Heart left ventricle (tissue), 13 donors: ENCODE results near the gene TRIM24.

Experiments
- CTCF ChIP-seq, 12 donors: fragments of 200-600 bp; sonication (generic) in 4 of 12; IDR thresholded peaks; one replicate each; pipeline versions ENCODE4 v1.5.0 to v1.8.0; 2018 to 2022; ENCODE audit warnings: antibody characterized with exemption in 12 of 12, mild to moderate bottlenecking in 5 of 12
- POLR2A ChIP-seq, 2 donors: fragments of 450-650 bp; IDR thresholded peaks; one replicate each; pipeline ENCODE4 v1.6.1; 2017; ENCODE audit warnings: antibody characterized with exemption in 2 of 2, mild to moderate bottlenecking in 2 of 2, moderate library complexity in 2 of 2
- donor health status: ischemic (EF 13 %, LVEDD 7.1; RV severe dilation, severe dysfunction).
- donor health status: DM: no; HTN: yes; CAD: no.
- donor health status: DM: no; HTN: no; CAD: no.
- donor health status: ischemic (EF 25% LVEDD 6.9; RV normal size, moderate dysfunction).
- donor health status: ischemic (EF 25% LVEDD 5.7; RV mildly dilated, moderate dysfunction).
- donor health status: ischemic (EF 35%, LVEDD 5.7; RV mildly dilated, moderate dysfunction).
- donor health status: nonischemic (EF 11% LVEDD 7.7; RV severe dilation, severe dysfunction).
- donor health status: DM: yes; HTN: yes; CAD: no.
- donor health status: PGD.
- donor health status: ischemic (EF 29% LVEDD 5.4; RV normal size, mild dysfunction).
- donor health status: nonischemic (EF 23%, LVEDD 6.1; RV moderate dilation, normal function).

GRCh38 chr7:138603549-138604318 lies 143.7 kb downstream of the TRIM24 start:
- TF ChIP-seq CTCF (IDR thresholded peaks at IDR 0.05) (no peak), POLR2A (IDR thresholded peaks at IDR 0.05) (no peak)
